Cortex of kidney (tissue), 1 donor: ENCODE measurements around the gene TBX2.

Experiments
- DNase-seq: peaks from one replicate; lab custom pipeline; 2025; lab: John Stamatoyannopoulos, UW

The TBX2 gene

DNA sequence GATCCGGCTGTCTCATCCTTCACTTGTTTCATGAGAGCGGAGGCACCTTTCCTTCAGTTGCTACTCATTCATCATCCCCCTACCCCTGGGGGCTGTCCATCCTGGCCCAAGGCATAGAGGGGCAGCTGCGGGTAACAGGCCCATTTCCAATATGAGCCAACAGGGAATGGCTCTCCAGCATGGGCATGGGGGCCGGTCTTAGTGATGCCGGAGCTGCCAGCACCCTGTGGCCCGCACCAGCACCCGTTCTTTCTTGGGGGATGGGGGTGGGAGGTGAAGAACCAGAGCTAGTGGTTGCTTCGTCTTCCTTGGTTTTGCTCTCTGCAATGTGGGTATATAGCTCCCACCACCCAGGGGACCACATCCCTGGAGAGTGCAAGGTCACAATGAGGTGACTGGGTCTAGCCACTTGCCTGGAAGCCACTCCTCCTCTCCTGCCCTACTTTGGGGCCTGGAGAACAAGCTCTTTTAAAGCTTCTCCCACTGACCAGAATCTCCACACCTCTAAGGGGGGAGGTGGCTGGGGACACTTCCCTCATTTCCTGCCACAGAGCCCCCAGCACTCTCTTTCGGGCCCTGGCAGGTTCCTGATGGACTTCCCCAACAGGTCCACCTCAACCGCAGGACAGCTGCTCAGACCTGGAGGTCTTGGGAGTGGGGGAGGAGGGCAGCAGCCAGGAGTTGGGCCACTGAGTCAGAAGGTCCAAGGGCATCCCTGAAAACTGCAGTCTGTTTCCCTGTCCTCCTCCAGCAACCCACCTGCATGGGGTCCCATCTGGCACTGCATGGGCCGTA, 11.9 kb upstream of the TBX2 start:
- no peak for DNase-seq

DNA sequence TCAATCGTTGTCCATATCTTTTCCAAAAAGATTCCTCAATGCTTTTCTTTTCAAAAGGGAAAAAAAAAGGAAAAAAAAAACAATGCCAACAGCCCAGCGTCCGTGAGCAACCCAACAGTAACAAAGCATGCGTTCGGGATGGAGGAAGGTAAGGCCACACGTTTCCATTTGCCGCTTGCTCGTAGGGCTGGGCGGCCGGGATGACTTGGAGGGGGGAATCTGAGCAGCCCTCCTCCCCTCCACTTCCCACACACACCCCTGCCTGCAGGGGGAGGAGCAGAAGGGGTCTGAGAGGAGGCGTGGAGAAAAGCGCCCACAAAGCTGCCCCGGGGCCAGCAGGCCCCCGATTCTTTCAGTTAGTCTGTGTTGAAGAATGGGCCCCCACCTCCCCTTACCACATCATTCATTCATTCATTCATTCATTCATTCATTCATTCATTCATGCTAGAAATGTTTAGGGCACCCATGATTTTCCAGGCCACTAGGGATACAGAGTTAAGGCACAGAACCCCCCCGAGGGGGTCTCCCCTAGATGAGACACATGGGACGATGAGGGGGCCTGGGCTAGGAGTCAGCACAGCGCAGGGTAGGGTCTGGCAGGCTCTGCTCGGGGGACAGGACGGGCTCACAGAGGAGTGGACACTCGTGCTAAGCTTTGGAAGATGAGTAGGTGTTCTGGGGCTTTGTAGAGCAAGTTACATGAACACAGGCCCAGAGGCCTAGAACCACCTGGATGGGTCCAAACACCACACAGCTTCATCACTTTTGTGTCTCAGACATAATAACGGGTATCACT, 10.9 kb upstream of the TBX2 start:
- no peak for DNase-seq

DNA sequence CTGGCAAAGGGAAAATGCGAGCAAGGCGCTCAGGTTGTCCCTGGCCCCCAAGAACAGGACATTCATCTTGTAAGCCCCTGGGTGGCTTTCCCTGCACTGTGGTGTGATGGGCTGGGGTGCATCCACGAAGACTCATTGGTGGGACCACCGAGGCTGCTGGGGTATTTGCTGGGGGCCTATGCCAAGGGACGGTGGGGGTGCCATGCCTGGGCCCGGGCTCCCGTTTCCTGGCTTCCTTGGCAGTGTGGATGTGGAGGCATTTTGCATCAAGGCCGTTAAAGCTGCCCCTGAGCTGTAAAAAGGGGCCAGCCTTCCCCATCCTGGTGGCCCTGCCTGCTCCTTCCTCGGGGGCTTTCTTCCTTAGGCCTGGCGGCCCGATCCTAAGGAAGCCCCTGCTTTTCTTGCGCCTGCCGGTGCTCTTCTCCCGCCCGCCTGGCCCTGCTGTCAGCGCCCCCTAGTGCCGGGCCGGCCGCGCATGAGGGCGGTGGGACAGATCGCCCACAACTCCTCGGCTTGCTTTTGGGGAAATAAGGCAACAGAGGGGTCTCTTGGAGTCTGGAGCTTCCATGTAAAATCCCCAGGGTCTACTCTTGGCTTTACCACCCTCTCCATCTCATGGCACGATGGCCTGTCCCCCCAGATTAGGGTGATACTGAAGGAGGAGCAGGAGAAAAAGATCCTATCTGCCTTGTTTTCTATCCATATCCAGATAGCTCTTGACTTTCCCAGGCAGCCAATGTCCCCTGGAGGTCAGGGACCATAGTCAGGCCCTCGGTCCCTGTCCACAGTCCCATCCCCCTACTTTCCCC, 9.8 kb upstream of the TBX2 start:
- no peak for DNase-seq

DNA sequence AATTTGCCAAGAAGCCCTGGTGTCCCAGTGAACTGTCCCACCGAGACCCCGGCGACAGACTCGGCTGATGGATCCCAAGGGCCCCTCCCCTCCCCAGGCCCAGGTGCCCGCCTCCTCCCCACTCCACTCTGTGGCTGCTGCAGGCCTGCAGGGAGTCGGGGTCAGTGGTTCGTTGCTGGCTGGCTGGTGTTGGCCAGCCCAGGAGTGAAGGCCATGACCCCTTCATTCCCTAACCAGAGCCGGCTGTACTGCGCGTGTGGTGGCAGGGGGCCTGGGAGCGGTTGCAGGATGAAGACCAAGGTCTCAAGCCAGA, 9.2 kb upstream of the TBX2 start:
- DNase-seq = no peak

DNA sequence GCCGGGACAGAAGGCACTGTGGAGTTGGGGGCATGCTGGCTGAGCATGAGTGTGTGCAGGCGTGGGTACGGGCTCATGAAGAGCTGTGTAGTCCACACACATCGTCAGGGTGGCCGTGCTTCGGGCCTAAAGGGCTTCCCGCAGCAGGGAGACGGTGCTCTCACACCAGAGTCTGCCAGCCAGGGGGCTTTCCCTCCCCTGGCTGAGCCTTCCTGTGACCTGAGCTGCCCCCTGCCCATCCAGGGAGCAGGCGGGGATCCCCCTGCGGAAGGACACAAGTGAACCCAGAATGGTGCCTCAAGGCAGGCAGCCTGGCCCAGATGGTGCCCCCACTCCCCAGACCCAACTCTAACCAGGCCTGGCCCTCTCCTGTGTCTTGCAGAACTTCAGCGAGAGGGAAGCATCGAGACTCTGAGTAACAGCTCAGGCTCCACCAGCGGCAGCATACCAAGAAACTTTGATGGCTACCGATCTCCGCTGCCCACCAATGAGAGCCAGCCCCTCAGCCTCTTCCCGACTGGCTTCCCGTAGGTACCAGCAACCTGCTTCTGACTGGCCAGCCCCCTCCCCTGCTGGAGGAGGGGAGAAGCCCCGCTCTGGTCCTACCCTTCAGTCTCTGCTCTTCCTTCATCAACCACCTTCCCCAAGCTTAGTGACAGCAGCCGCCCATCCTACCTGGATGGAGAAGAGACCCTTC, 7.9 kb upstream of the TBX2 start:
- DNase-seq = no peak

DNA sequence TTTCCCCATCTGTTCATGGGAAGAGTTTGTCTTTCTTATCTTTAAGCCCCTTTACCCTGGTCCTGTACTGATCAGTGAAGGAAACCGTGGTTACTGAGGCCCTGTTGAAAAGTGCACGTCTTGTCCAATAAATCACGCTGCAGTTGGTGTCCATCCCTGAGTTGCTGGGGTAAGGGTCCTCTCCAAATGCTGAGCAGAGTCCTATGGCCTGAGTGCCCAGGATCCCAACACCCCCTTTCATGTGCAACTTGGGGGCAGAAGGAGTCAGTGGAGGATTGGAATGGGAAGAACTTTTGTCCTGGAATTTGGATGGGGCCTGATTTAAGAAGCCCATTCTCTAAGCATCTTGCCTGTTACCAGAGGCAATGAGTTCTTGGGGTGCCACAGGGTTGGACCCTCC, 7.0 kb upstream of the TBX2 start:
- DNase-seq = no peak

DNA sequence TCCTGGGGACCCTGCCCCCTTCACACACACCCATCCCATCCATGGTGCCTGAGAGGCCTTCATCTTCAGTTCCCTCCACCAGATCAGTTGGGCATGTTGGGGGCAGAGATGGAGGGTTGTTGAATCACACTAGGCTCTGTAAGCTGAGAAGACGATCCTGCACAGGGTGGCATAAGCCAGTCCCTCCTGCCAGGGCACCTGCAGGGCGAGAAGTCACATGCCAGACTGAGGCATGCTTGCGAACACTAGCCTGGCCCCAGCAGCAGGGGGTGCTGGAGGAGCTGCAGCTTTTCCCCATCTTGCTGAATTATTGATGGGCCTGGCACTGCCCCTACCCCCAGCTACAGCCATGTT, 6.1 kb upstream of the TBX2 start:
- no peak for DNase-seq

DNA sequence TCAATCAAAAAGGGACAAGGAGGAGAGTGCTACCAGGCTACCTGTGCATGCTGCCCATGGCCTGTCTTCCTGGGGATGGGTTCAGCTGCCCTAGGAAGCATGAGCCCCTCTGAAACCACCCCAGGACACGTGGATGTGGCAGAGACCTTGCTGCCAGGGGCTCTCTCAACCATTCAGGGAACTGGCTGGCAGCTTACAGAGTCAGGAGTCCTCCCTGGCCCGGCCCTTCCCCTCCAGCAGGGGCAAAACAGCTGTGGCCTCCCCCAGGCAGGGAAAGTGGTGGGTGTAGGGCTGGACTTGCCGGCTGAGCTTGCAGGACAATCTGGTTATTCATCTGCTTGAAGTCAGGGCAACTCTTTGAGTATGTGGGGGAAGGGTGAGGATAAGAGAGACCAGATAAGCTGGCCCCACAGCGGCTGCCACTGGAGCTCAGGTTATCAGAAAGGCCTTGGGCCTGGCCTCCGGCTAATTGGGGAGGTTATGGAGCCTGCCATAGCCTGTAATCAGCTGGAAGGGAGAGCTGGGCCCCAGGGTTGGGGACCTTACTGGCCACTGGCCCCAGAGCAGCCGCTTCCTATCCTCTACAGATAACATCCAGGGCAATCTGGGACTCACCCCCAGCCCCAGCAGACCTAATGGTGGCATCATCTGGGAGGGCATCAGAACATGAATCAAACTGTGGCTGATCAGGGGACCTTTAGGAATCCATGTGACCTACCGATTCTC, 5.6 kb upstream of the TBX2 start:
- DNase-seq = no peak

DNA sequence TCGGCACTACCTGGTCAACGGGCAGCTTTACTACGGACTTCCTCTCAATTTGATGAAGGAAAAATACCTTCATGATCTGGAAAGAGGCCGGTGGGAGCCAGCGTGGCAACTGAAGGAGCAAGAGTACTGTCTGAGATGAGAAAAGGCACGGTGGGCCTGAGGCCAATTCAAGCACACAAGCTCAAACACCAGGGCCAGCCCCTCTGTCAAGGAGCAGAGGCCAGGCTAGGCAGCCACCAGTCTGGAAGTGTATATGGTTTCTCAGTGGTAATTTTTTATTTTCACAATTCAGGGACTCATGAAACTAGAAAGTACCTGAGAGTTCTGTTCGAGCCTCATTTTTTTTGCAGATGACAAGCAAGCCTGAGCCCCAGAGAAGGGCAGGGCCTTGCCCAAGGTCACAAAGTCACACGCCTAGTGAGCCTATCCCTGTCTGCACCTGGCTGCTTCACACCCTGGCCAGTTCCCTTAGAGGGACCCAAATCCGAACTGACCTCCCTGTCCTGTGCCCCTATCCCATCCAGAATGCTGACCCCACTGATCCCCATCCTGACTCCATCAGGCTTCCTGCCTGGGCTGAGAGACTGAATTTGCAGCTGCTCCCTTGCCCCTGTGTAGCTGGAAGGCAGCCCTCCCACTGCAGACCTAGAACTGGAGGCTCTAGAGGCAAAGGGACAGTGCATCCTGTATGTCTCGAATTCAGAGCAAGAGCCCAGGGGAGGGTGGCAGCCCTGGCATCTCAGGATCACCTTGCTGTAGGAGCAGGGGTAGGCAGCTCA, 4.8 kb upstream of the TBX2 start:
- no peak for DNase-seq

DNA sequence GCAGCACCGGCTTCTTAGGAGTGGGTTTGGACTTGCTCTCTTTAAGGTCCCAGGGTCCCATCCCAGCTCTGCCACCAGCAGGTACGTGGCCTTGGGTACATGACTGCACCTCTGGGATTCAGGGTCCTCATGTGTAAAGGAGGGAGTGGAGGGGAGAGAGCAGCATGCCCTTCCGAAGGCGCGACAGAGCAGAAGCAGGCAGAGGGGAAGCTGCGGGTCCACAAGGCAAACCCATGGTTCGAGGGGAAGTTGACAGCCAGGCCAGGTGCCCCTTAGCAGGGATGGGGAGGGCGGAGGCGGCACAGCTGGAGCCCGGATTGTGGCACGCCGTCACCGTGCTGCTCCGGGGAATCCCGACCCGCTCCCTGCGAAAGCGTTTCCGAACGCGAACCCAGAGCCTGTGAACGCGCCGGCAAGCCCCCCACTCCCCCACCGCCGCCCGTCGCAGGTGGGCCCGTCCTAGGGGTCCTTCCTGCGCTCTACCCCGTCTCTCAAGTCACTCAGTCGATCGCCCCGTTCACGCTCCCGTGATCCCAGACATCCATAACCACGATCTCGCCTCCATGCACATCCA, 4.1 kb upstream of the TBX2 start:
- no peak for DNase-seq

DNA sequence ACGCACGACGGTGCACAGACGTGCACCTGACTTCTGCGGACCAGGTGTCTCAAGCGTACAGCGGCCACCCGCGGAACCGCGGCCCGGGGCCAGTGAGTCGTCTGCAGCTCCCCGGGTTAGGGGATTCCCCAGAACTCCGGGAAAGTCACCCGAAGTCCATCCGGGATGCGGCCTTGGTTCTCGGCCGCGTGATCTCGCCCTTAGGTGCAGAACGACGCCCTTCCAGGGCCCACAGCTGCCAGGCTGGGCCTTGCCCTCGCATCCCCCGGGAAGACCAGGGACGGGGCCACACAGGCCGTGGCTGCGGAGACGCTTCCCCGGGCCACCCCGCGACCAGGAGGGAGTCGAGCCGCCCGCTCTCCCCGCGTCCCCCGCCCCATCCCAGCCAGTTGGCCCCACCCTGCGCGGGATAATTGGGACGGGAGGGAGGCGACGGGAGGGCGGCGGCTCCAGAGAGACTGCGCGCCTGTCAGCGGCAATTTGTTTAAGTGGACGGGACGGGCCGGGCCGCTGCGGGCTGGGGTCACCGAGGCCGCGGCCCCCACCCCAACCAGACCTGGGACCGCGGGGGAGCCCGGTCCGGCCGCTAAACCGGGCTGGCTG, 3.6 kb upstream of the TBX2 start:
- DNase-seq = no peak

DNA sequence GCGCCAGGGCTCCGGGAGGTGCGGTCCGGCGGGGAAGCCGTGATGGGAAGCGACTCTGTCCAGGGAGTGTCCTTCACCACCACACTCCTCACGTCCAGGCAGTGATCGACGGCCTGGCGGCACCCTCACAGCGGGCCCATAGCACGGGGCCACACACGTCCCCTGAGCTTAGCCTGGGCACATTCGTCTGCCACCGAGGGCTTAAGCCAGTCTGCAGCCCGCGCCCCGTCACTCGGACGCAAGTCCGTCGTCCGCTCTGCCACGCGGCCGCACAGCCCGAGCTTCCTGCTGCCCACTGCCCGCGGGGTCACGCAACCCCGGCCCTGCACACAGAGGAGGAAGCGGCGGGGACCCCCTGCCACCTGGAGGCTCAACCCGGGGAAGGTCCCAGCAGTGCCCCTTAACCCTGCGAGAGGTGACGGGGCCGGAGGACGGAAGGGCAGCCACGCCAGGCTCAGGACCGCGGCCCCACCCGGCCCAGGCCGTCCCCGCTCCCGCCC, 3.0 kb upstream of the TBX2 start:
- no peak for DNase-seq

DNA sequence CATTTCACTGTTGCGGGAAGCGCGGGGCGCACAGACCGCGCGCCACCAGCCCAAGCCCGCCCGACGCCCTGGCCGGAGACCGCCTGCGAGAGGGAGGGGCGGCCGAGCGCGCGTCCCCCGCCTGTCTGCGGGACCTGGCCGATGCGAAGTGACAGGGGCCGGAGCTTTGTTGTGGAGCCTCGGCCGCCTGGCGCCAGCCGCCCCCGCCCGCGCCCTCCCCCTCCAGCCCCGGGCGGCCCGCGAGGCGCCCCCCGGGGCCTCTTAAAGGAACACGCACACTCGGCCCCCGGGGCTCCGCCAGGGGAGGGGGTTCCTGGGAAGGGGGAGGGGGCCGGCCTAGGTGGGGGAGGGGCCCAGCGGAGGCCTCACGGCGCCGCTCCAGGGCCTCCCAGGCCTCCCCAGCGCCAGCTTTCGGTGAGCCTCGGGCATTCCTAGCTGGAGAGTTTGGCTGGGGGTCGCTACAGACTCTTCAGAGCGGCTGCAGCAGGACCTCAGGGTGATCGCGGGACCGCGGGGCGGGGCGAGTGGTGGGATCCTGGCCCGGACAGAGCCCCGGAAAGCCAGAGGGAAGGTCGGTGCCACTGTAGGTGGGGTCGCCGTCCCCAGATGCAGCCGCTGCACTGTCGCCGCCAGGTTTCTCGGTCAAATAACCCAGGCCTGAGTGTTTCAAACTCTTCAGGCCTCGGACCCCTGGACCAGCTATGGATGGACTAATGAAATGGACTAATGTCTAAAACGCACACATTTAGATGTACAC, 2.4 kb upstream of the TBX2 start:
- DNase-seq = no peak

DNA sequence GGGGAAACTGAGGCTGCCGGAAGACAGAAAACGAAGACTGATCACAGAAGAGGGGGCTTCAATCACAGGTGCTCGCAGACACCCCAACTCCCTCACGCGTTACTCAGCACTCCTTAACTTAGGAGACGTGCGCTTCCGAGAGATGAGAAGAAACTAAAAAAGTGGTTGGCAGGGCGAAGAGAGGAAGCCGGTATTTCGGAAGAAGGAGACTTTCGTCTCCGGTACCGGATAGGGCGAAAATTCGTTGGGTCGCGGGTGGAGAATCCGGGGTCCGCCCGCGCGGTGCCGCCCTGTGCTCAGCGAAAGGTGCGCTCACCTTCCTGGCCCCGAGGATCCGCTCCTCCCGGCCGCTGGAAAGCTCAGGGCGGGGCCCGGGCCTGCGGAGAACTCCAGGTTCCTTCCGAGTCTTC, 917 bp upstream of the TBX2 start:
- no peak for DNase-seq

DNA sequence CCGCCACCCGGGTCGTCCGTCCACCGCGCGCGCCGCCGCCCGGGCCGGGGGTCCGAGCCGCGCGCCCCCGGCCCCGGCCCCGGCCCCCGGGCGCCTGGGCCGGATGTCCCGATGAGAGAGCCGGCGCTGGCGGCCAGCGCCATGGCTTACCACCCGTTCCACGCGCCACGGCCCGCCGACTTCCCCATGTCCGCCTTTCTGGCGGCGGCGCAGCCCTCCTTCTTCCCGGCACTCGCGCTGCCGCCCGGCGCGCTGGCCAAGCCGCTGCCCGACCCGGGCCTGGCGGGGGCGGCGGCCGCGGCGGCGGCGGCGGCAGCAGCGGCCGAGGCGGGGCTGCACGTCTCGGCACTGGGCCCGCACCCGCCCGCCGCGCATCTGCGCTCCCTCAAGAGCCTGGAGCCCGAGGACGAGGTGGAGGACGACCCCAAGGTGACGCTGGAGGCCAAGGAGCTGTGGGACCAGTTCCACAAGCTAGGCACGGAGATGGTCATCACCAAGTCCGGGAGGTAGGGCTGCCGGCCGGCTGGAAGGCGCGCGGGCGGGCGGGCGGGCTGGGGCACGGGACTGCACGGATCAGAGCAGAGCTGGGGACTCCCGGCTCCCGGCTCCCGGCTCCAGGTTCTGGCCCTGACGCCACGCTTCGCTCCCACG, 548 bp downstream of the TBX2 start:
- no peak for DNase-seq

DNA sequence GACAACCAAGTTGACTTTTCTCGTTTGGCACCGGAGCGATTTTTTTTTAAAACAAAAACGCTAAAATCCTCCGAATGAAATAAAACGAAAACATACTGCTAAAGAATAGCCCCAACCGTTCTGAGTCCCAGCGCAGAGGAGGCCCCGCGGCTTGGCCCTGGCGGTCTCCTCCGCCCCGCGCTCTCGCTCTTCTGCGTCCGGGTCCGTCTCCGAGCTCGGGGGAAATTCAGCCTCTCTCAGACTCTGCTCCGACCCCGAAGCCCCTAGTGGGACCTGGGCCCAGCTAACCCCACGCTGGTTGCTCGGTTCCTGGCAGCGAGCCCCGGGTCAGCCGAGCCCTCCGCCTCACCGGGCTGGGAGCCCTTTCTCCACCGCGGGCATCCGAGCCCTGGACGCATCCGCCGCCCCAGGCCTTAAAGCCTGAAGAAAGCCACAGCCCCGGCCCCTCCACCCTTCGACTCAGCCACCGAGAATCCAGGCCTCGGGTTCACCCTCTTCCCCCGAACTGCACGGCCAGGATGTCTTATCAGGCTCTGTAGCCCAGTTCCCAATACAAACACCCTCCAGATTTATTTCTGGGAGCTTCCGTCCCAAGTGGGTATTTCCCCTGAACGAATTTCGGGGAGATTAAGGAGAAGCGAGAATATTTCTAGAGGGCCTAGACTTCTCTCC, 1.2 kb downstream of the TBX2 start:
- no peak for DNase-seq

DNA sequence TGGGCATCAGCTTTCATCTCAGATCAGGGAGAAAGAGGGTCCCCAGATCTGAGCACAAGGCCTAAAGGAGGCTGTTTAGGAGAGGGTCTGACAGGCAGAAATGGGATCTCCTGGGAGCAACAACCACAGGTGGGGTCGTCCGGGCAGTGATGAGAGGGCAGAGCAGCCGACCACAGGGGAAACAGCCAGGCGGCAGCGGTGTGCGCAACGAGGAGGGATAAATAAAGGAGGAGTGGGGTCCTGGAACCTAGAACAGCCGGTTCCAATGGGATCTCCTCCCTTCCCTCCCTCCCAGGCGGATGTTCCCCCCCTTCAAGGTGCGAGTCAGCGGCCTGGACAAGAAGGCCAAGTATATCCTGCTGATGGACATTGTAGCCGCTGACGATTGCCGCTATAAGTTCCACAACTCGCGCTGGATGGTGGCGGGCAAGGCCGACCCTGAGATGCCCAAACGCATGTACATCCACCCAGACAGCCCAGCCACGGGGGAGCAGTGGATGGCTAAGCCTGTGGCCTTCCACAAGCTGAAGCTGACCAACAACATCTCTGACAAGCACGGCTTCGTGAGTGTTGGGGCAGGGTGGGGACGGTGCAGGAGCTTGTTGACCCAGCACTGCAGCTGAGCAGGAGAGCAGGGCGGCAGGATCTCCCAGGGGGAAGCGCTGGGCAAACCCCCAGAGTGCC, 1.9 kb downstream of the TBX2 start:
- no peak for DNase-seq
